GM18870 (cell line): ENCODE measurements around the gene ETNK1.
A peak's percentile ranks its signal among the peaks of the same experiment; 100 is the strongest.

Experiments
- ATAC-seq: cut with Tn5 transposase; IDR thresholded peaks from one replicate; pipeline ENCODE4 v1.9.1; 2021; ENCODE audit warnings: moderate library complexity; ENCODE audit not compliant: unreplicated experiment

Gene ETNK1

GRCh38 chr12:22631863-22632463, 7.0 kb downstream of the ETNK1 start:
- no peak for ATAC-seq

GRCh38 chr12:22634883-22635282, 9.9 kb downstream of the ETNK1 start:
- no peak for ATAC-seq

- no peak for ATAC-seq
Observed at GRCh38 chr12:22635812-22636211, 10.8 kb downstream of the ETNK1 start.

GRCh38 chr12:22640851-22641250, 15.9 kb downstream of the ETNK1 start:
- ATAC-seq = no peak

- ATAC-seq = no peak
Observed at GRCh38 chr12:22641353-22642053, 16.5 kb downstream of the ETNK1 start.

- no peak for ATAC-seq
Observed at GRCh38 chr12:22648668-22649067, 23.7 kb downstream of the ETNK1 start.

GRCh38 chr12:22653075-22653474, 28.1 kb downstream of the ETNK1 start:
- ATAC-seq = no peak

- no peak for ATAC-seq
Observed at GRCh38 chr12:22653791-22654190, 28.8 kb downstream of the ETNK1 start.

GRCh38 chr12:22656376-22656775, 31.4 kb downstream of the ETNK1 start:
- no peak for ATAC-seq

GRCh38 chr12:22656831-22657230, 31.9 kb downstream of the ETNK1 start:
- ATAC-seq = no peak

GRCh38 chr12:22657538-22657937, 32.6 kb downstream of the ETNK1 start:
- no peak for ATAC-seq

- ATAC-seq = peak; percentile 56
Observed at GRCh38 chr12:22658214-22658613, 33.2 kb downstream of the ETNK1 start.

GRCh38 chr12:22662356-22662755, 37.4 kb downstream of the ETNK1 start:
- ATAC-seq = no peak

GRCh38 chr12:22665476-22665875, 40.5 kb downstream of the ETNK1 start:
- ATAC-seq = no peak

GRCh38 chr12:22667122-22667521, 42.2 kb downstream of the ETNK1 start:
- no peak for ATAC-seq

GRCh38 chr12:22668441-22668840, 43.5 kb downstream of the ETNK1 start:
- ATAC-seq = no peak

- no peak for ATAC-seq
Observed at GRCh38 chr12:22670762-22671161, 45.8 kb downstream of the ETNK1 start.

GRCh38 chr12:22672951-22673350, 48.0 kb downstream of the ETNK1 start:
- no peak for ATAC-seq

GRCh38 chr12:22677781-22678574, 53.0 kb downstream of the ETNK1 start:
- no peak for ATAC-seq

- ATAC-seq = peak; percentile 41
Observed at GRCh38 chr12:22682663-22683062, 57.7 kb downstream of the ETNK1 start.

- ATAC-seq = peak; percentile 6
Observed at GRCh38 chr12:22683131-22683530, 58.2 kb downstream of the ETNK1 start.
